Activated CD4-positive, CD25-positive, alpha-beta regulatory T cell (primary cell): ENCODE data around the gene INHBE.
"Not testable (repeated sequence)": the region's sequence is repeated elsewhere in the genome, so short reads cannot be mapped to it uniquely, and the experiment has no call there.

ENCODE experiments used
- DNase-seq, 4 experiments: peaks; one replicate each; lab custom pipeline; 2025; lab: John Stamatoyannopoulos, UW

INHBE gene

GRCh38 chr12:57475271-57476161 is 20.4 kb downstream of the INHBE start:
- no peak for DNase-seq

GRCh38 chr12:57476162-57476992 is 21.3 kb downstream of the INHBE start:
- DNase-seq, result peak; percentile 30 to 61 (median 50)

- no peak for DNase-seq
Observed at GRCh38 chr12:57476993-57477709, 22.0 kb downstream of the INHBE start.

GRCh38 chr12:57477710-57478681 is 22.9 kb downstream of the INHBE start:
- no peak for DNase-seq

GRCh38 chr12:57479043-57479375 is 23.9 kb downstream of the INHBE start:
- no peak for DNase-seq

GRCh38 chr12:57479376-57480115 is 24.4 kb downstream of the INHBE start, which contains the start of gene ARHGAP9:
ARHGAP9 (minus strand) TSS chr12:57479866; CDS start chr12:57479406, 460 bp downstream.
- DNase-seq, result peak in 1 of 4 experiments; percentile 16

GRCh38 chr12:57481671-57482070 is 26.6 kb downstream of the INHBE start:
- DNase-seq, result no peak

- DNase-seq, result no peak
Observed at GRCh38 chr12:57483466-57483865, 28.4 kb downstream of the INHBE start.

GRCh38 chr12:57485695-57486094 is 30.6 kb downstream of the INHBE start:
- DNase-seq, result no peak

GRCh38 chr12:57487055-57487596 is 32.0 kb downstream of the INHBE start:
- no peak for DNase-seq

- DNase-seq, result peak; percentile 74 to 85 (median 82)
Observed at GRCh38 chr12:57487597-57488401, 32.7 kb downstream of the INHBE start, which contains the start of gene MARS1. MARS1 (plus strand) TSS chr12:57488068; CDS start chr12:57488091, 23 bp downstream.

- DNase-seq, result no peak
Observed at GRCh38 chr12:57488402-57489156, 33.5 kb downstream of the INHBE start.

- no peak for DNase-seq
Observed at GRCh38 chr12:57489157-57489641, 34.1 kb downstream of the INHBE start.

- no peak for DNase-seq
Observed at GRCh38 chr12:57490126-57490525, 35.0 kb downstream of the INHBE start.

GRCh38 chr12:57491393-57492280 is 36.5 kb downstream of the INHBE start:
- DNase-seq, result no peak

- not testable (repeated sequence) for DNase-seq
Observed at GRCh38 chr12:57495051-57495701, 40.1 kb downstream of the INHBE start.
